A549 (cell line): ENCODE measurements around the gene ADGRD1. TPM values are rescaled to one million over a fixed set of nuclear protein-coding genes. Genes with fewer than 3 reads are reported as not detected.

Experiments
- ATAC-seq, 2 experiments: fragments of 200-7000 bp in 1 of 2; fragments of >200 bp in 1 of 2; cut with Nextera tagmentation in 1 of 2; cut with Tn5 transposase in 1 of 2; 3 replicates each; pipeline versions ENCODE4 v1.8.0 to v1.9.1; 2018 to 2020; ENCODE audit warnings: mild to moderate bottlenecking in 1 of 2, moderate library complexity in 1 of 2
- CTCF ChIA-PET: fragments of 300-600 bp; sonication (Branson Sonifier 250); formaldehyde crosslinking; extraction: SDS; loops from one replicate; lab custom pipeline; 2021; ENCODE audit warnings: antibody characterized with exemption, inconsistent platforms; lab: Yijun Ruan, JAX
- POLR2A ChIA-PET: fragments of 350-600 bp; formaldehyde crosslinking; extraction: SDS; loops from one replicate; lab custom pipeline; 2021; ENCODE audit warnings: antibody characterized with exemption, inconsistent platforms; lab: Yijun Ruan, JAX
- DNase-seq, 2 experiments: peaks; one replicate each; pipeline versions ENCODE4 v3.0.0 to v3.0.0-alpha.2; 2011 to 2016; ENCODE audit warnings: low read depth in 1 of 2, low spot score in 1 of 2
- FAIRE-seq: peaks from 2 replicates; lab custom pipeline; 2011; peaks lifted over from hg19 to GRCh38; lab: Jason Lieb, UNC
- H3K27ac ChIP-seq, 2 experiments: fragments of >200 bp; sonication (Bioruptor Twin); formaldehyde crosslinking; 3 replicates each; pipeline ENCODE4 v1.5.1; 2016 to 2017
- H3K4me1 ChIP-seq: fragments of >200 bp; sonication (Bioruptor Twin); formaldehyde crosslinking; 3 replicates; pipeline ENCODE4 v1.6.1; 2016
- H3K4me2 ChIP-seq: fragments of >200 bp; sonication (Bioruptor Twin); formaldehyde crosslinking; 3 replicates; pipeline ENCODE4 v1.6.1; 2016
- H3K4me3 ChIP-seq: fragments of >200 bp; sonication (Bioruptor Twin); formaldehyde crosslinking; 3 replicates; pipeline ENCODE4 v1.5.1; 2016
- H3K9me3 ChIP-seq: fragments of >200 bp; sonication (Bioruptor Twin); formaldehyde crosslinking; 3 replicates; pipeline ENCODE4 v1.6.1; 2016
- ATOH8 ChIP-seq: fragments of 250-450 bp; sonication (Bioruptor Pico); IDR thresholded peaks from 2 replicates; pipeline ENCODE4 v1.5.0; 2020; ENCODE audit warnings: low read depth, mild to moderate bottlenecking, moderate library complexity
- CHD2 ChIP-seq: fragments of 150-350 bp; IDR thresholded peaks from 2 replicates; pipeline ENCODE4 v1.6.1; 2014; ENCODE audit warnings: low read length; ENCODE audit not compliant: partially characterized antibody
- CTCF ChIP-seq: fragments of >200 bp; sonication (Bioruptor Twin); formaldehyde crosslinking; IDR thresholded peaks from 3 replicates; pipeline ENCODE4 v1.5.1; 2016
- EHMT2 ChIP-seq: fragments of 200-600 bp; sonication (generic); IDR thresholded peaks from 2 replicates; pipeline ENCODE4 v1.6.1; 2016; ENCODE audit warnings: antibody characterized with exemption, low read depth, mild to moderate bottlenecking, moderate library complexity
- EP300 ChIP-seq, 2 experiments: fragments of >200 bp; sonication (Bioruptor Twin); formaldehyde crosslinking; IDR thresholded peaks; 2 replicates in 1 of 2; 3 replicates in 1 of 2; pipeline ENCODE4 v1.6.1; 2016 to 2017
- HDAC2 ChIP-seq: fragments of 200-600 bp; sonication (generic); IDR thresholded peaks from 2 replicates; pipeline ENCODE4 v1.6.1; 2016
- HES2 ChIP-seq: fragments of >200 bp; sonication (Bioruptor Twin); formaldehyde crosslinking; IDR thresholded peaks from 2 replicates; pipeline ENCODE4 v1.6.1; 2016
- HOXA7 ChIP-seq: fragments of 250-450 bp; sonication (Bioruptor Pico); IDR thresholded peaks from 2 replicates; pipeline ENCODE4 v1.5.0; 2020; ENCODE audit warnings: mild to moderate bottlenecking, moderate library complexity
- HOXB13 ChIP-seq: fragments of 250-450 bp; sonication (Bioruptor Pico); IDR thresholded peaks from 2 replicates; pipeline ENCODE4 v1.5.0; 2020; ENCODE audit warnings: low read depth, mild to moderate bottlenecking, moderate library complexity
- JUN ChIP-seq, 2 experiments: fragments of >200 bp; sonication (Bioruptor Twin); formaldehyde crosslinking; IDR thresholded peaks; 2 replicates in 1 of 2; 3 replicates in 1 of 2; pipeline ENCODE4 v1.6.1; 2016 to 2017
- MAZ ChIP-seq: fragments of 150-350 bp; IDR thresholded peaks from 2 replicates; pipeline ENCODE4 v1.6.1; 2014; ENCODE audit warnings: antibody characterized with exemption, low read depth, low read length, borderline replicate concordance
- MYC ChIP-seq: IDR thresholded peaks from 2 replicates; pipeline ENCODE4 v1.6.1; 2012; ENCODE audit warnings: mild to moderate bottlenecking, inconsistent platforms, low read length, improper control_type of control experiment, borderline replicate concordance
- NR3C1 ChIP-seq: fragments of >200 bp; sonication (Bioruptor Twin); formaldehyde crosslinking; IDR thresholded peaks from 3 replicates; pipeline ENCODE4 v1.6.1; 2017
- POLR2A ChIP-seq: IDR thresholded peaks from 2 replicates; pipeline ENCODE4 v1.6.1; 2012; ENCODE audit warnings: mild to moderate bottlenecking, low read length
- POLR2AphosphoS2 ChIP-seq: conservative IDR thresholded peaks from 2 replicates; pipeline ENCODE4 v1.6.1; 2012; ENCODE audit warnings: low read length, improper control_type of control experiment, inconsistent platforms
- RAD21 ChIP-seq, 2 experiments: fragments of >200 bp in 1 of 2; sonication (Bioruptor Twin) in 1 of 2; formaldehyde crosslinking in 1 of 2; IDR thresholded peaks in 1 of 2; conservative IDR thresholded peaks in 1 of 2; 2 replicates in 1 of 2; 3 replicates in 1 of 2; pipeline ENCODE4 v1.6.1; 2012 to 2018; ENCODE audit warnings: inconsistent platforms in 1 of 2
- RARB ChIP-seq: fragments of 250-450 bp; sonication (Bioruptor Pico); IDR thresholded peaks from 2 replicates; pipeline ENCODE4 v1.8.0; 2021; ENCODE audit warnings: mild to moderate bottlenecking, moderate library complexity
- REST ChIP-seq: fragments of 200-600 bp; sonication (generic); IDR thresholded peaks from 2 replicates; pipeline ENCODE4 v1.6.1; 2016; ENCODE audit warnings: antibody characterized with exemption, mild to moderate bottlenecking, moderate library complexity
- RFX5 ChIP-seq: fragments of 450-650 bp; IDR thresholded peaks from 2 replicates; pipeline ENCODE4 v1.7.1; 2014; ENCODE audit warnings: antibody characterized with exemption, mild to moderate bottlenecking, moderate library complexity
- SREBF2 ChIP-seq: fragments of 450-650 bp; IDR thresholded peaks from 2 replicates; pipeline ENCODE4 v1.6.1; 2014; ENCODE audit warnings: mild to moderate bottlenecking, moderate library complexity
- TFCP2L1 ChIP-seq: fragments of 250-450 bp; sonication (Bioruptor Pico); IDR thresholded peaks from 2 replicates; pipeline ENCODE4 v1.5.0; 2021; ENCODE audit warnings: mild to moderate bottlenecking
- ZC3H11A ChIP-seq: fragments of 450-650 bp; IDR thresholded peaks from 2 replicates; pipeline ENCODE4 v1.6.1; 2014; ENCODE audit warnings: antibody characterized with exemption, mild to moderate bottlenecking
- ZNF302 ChIP-seq: fragments of 250-450 bp; sonication (Bioruptor Pico); IDR thresholded peaks from 2 replicates; pipeline ENCODE4 v1.9.0; 2021; ENCODE audit warnings: inconsistent platforms, mild to moderate bottlenecking, moderate library complexity
- WGBS: methylation state at CpG from one replicate; pipeline ENCODE4 v1.1.6; 2017; ENCODE audit errors: missing lambda C conversion rate; 5-methylcytosine and 5-hydroxymethylcytosine counted together
- polyA plus RNA-seq, 4 experiments: library from polyadenylated mRNA; depleted of rRNA in 3 of 4; stranded (reverse); fragments of >200 nt; fragmentation: RNase III in 1 of 4; extraction: RNeasy Plus Mini Kit Qiagen cat#74134 plus additional on column Dnase treatment in 1 of 4; gene quantifications; 2 replicates in 3 of 4; 3 replicates in 1 of 4; pipeline ENCODE4 v1.2.3, GENCODE V29; 2011 to 2017

Gene ADGRD1
- polyA plus RNA-seq, 2 of the 4 experiments (the other 2 are of a cell fraction), result 0.36 to 1.5 TPM

GRCh38 chr12:131153016-131153415 lies 199.3 kb downstream of the ADGRD1 start:
- no peaks in the 10 kb centered on the region for H3K4me1 ChIP-seq
- TF ChIP-seq ZNF302, result no peak
- no peak for TF ChIP-seq MAZ
- no peak for TF ChIP-seq RFX5
- TF ChIP-seq RARB, result no peak
- TF ChIP-seq REST, result no peak
- TF ChIP-seq CHD2, result no peak
- no peak for TF ChIP-seq EHMT2
- no peak for TF ChIP-seq HOXB13
- TF ChIP-seq HOXA7, result no peak
- no peak for TF ChIP-seq EP300 (IDR thresholded peaks at IDR 0.05)
- FAIRE-seq (no peak), ATAC-seq (no peak), DNase-seq (no peak)
- H3K27ac ChIP-seq, result no peak overlapping the region
- H3K9me3 ChIP-seq, result peaks cover 2% of the 10 kb centered on the region; the same call in 1 of the 3 replicates
- H3K4me2 ChIP-seq, result no peak overlapping the region
- POLR2A ChIA-PET, result no interaction called here
- H3K4me3 ChIP-seq, result no peak overlapping the region
- 80% methylated on average over 3 of the region's 5 CpGs for WGBS
- CTCF ChIA-PET, result interaction anchor here (1.0 to 1.1 kb wide), 2 partner anchors 20 to 49 kb away, joined by 3 to 4 read pairs; no protein-coding TSS in a partner anchor

GRCh38 chr12:131153956-131154355 lies 200.2 kb downstream of the ADGRD1 start:
- no peak overlapping the region for H3K4me3 ChIP-seq
- H3K4me1 ChIP-seq, result no peaks in the 10 kb centered on the region
- WGBS, result 54% methylated on average over 5 of the region's 5 CpGs
- H3K27ac ChIP-seq, result no peak overlapping the region
- no peak for FAIRE-seq
- ChIA-PET POLR2A (no interaction called here), CTCF (interaction anchor here (1.0 kb wide), 1 partner anchor 50 kb away, joined by 3 read pairs; no protein-coding TSS in a partner anchor)
- H3K9me3 ChIP-seq, result peaks cover 2% of the 10 kb centered on the region; the same call in 1 of the 3 replicates
- no peak for DNase-seq
- TF ChIP-seq HDAC2 (no peak), RAD21 (conservative IDR thresholded peaks at IDR 0.05 in 1 of 2, IDR thresholded peaks at IDR 0.05 in 1 of 2) (no peak), MYC (no peak), POLR2A (no peak), TFCP2L1 (CRISPR knock-in tag) (no peak), JUN (IDR thresholded peaks at IDR 0.05) (no peak), NR3C1 (no peak), POLR2AphosphoS2 (no peak), CTCF (no peak), MAZ (no peak), ATOH8 (CRISPR knock-in tag) (no peak), HES2 (no peak), ZNF302 (no peak), REST (no peak), ZC3H11A (no peak), RARB (no peak), SREBF2 (no peak)
- no peak for ATAC-seq
- no peak overlapping the region for H3K4me2 ChIP-seq
